Measurements from ENCODE around the gene VN1R2. TPM values are rescaled to one million over a fixed set of nuclear protein-coding genes. Genes with fewer than 3 reads are reported as not detected.

Gene VN1R2
- polyA plus RNA-seq, 1 donor, result not detected

Other genes with a start within 250 kb of the VN1R2 start
- gene ERVV-1, start 244.4 kb upstream of the VN1R2 start, polyA plus RNA-seq (ENCODE audit: insufficient read length), result not detected
- gene ERVV-2, start 213.6 kb upstream of the VN1R2 start, polyA plus RNA-seq (ENCODE audit: insufficient read length), result not detected
- 22.0 TPM for gene ZNF160, start 154.9 kb upstream of the VN1R2 start, polyA plus RNA-seq (ENCODE audit: insufficient read length)
- gene ZNF415, start 125.4 kb upstream of the VN1R2 start, polyA plus RNA-seq (ENCODE audit: insufficient read length), result 9.6 TPM
- 6.9 TPM for gene ZNF347, start 99.2 kb upstream of the VN1R2 start, polyA plus RNA-seq (ENCODE audit: insufficient read length)
- 4.4 TPM for gene ZNF665, start 64.9 kb upstream of the VN1R2 start, polyA plus RNA-seq (ENCODE audit: insufficient read length)
- 26.3 TPM for gene ZNF677, start 3.4 kb upstream of the VN1R2 start, polyA plus RNA-seq (ENCODE audit: insufficient read length)
- gene VN1R4, start 9.4 kb downstream of the VN1R2 start, polyA plus RNA-seq (ENCODE audit: insufficient read length), result not detected
- 5.2 TPM for gene ZNF845, start 75.5 kb downstream of the VN1R2 start, polyA plus RNA-seq (ENCODE audit: insufficient read length)
- 8.1 TPM for gene ZNF525, start 107.4 kb downstream of the VN1R2 start, polyA plus RNA-seq (ENCODE audit: insufficient read length)
- 8.8 TPM for gene ZNF765, start 136.9 kb downstream of the VN1R2 start, polyA plus RNA-seq (ENCODE audit: insufficient read length)
- gene ZNF761, start 173.7 kb downstream of the VN1R2 start, polyA plus RNA-seq (ENCODE audit: insufficient read length), result 7.8 TPM
- gene ZNF813, start 209.4 kb downstream of the VN1R2 start, polyA plus RNA-seq (ENCODE audit: insufficient read length), result 2.6 TPM